Left cardiac atrium (tissue), 4 donors: ENCODE data around the gene KDM1A. TPM values are rescaled to one million over a fixed set of nuclear protein-coding genes. Genes with fewer than 3 reads are reported as not detected.
"Not testable (repeated sequence)": the region's sequence is repeated elsewhere in the genome, so short reads cannot be mapped to it uniquely, and the experiment has no call there.

Experiments used
- ATAC-seq, 2 donors: fragments of 200-7000 bp; cut with Tn5 transposase; one replicate each; pipeline ENCODE4 v1.9.1; 2020; ENCODE audit warnings: mild to moderate bottlenecking in 2 of 2, moderate library complexity in 2 of 2
- DNase-seq: peaks from one replicate; pipeline ENCODE4 v3.0.0-alpha.2; 2020
- intact Hi-C, 2 donors: fragments of 100-400 bp; cut with DNase I; formaldehyde crosslinking; loops; one replicate each; pipeline versions ENCODE4 v1.14.1 to v1.15.1; 2022 to 2023
- long read RNA-seq: library from polyadenylated mRNA; unstranded; transcript quantifications from one replicate; pipeline ENCODE4 v2.0.0, GENCODE V29; 2021
- total RNA-seq, 2 donors: library from RNA; stranded (reverse); fragmentation: NEBNext Ultra II Directional; extraction: Animal tissue kit (Norgen Biotek cat#: 25700); gene quantifications; one replicate each; pipeline ENCODE4 v1.2.1, GENCODE V29; 2021
- donor health status: DM: no; HTN: yes; CAD: no.
- donor health status: DM: no; HTN: yes; CAD: no; lungs with severe emphysema.
- donor health status: DM: yes; HTN: yes; CAD: no.
- donor health status: Dilated cardiomyopathy.

Gene KDM1A
- 10 to 100 TPM; 25.0 to 32.1 TPM for total RNA-seq
- long read RNA-seq, partial matches to known transcripts: 2 of 5 reads
- long read RNA-seq, other reads (novel, unspliced or antisense): 2 of 5 reads

GRCh38 chr1:23019094-23019862 lies at the start of gene KDM1A:
KDM1A (plus strand) TSS chr1:23019468; CDS start chr1:23019597, 129 bp downstream.
- ATAC-seq (peak; percentile 99 to 100), DNase-seq (peak; percentile 98)
- intact Hi-C loops: no loop called here

- intact Hi-C loops: no loop called here
- no peak for ATAC-seq
- no peak for DNase-seq
These were observed 49.2 kb upstream of the KDM1A start for GRCh38 chr1:22970096-22970495.

- ATAC-seq: no peak
- DNase-seq: no peak
- intact Hi-C loops: no loop called here
These were observed 48.1 kb upstream of the KDM1A start for GRCh38 chr1:22971161-22971560.

GRCh38 chr1:22971611-22972405 lies 47.5 kb upstream of the KDM1A start:
- DNase-seq: no peak
- intact Hi-C loops: no loop called here
- no peak for ATAC-seq

GRCh38 chr1:22972760-22973159 lies 46.5 kb upstream of the KDM1A start, which contains the start of gene LACTBL1:
LACTBL1 (minus strand) TSS chr1:22972866; CDS start chr1:22972316, 550 bp downstream.
- DNase-seq: no peak
- intact Hi-C loops: no loop called here
- ATAC-seq: no peak

- intact Hi-C loops: loop anchor here (5.0 kb wide), 1 partner anchor 212 kb away; no protein-coding TSS in a partner anchor
- DNase-seq: no peak
- no peak for ATAC-seq
These were observed 43.6 kb upstream of the KDM1A start for GRCh38 chr1:22975694-22976093.

- DNase-seq (no peak), ATAC-seq (no peak)
- intact Hi-C loops: loop anchor here (5.0 kb wide), 1 partner anchor 211 kb away; no protein-coding TSS in a partner anchor
These were observed 43.2 kb upstream of the KDM1A start for GRCh38 chr1:22976127-22976460.

GRCh38 chr1:22976461-22977243 lies 42.6 kb upstream of the KDM1A start:
- DNase-seq: peak; percentile 58
- intact Hi-C loops: loop anchor here (5.0 kb wide), 1 partner anchor 211 kb away; no protein-coding TSS in a partner anchor

GRCh38 chr1:22978299-22978698 lies 41.0 kb upstream of the KDM1A start:
- intact Hi-C loops: loop anchor here (5.0 kb wide), 1 partner anchor 209 kb away; no protein-coding TSS in a partner anchor
- DNase-seq (no peak), ATAC-seq (no peak)

More at GRCh38 chr1:22976461-22977243, 42.6 kb upstream of the KDM1A start:
- peak; percentile 96 to 98 for ATAC-seq

- DNase-seq, intact Hi-C loops, ATAC-seq: not testable (repeated sequence)
These were observed 38.8 kb upstream of the KDM1A start for GRCh38 chr1:22980471-22980790.

GRCh38 chr1:22983944-22984343 lies 35.3 kb upstream of the KDM1A start:
- ATAC-seq: no peak
- intact Hi-C loops: no loop called here
- DNase-seq: no peak

- ATAC-seq, intact Hi-C loops, DNase-seq: not testable (repeated sequence)
These were observed 26.9 kb upstream of the KDM1A start for GRCh38 chr1:22992384-22992783.

- ATAC-seq, intact Hi-C loops, DNase-seq: not testable (repeated sequence)
These were observed 26.0 kb upstream of the KDM1A start for GRCh38 chr1:22993220-22993795.

- DNase-seq (no peak), ATAC-seq (no peak)
- intact Hi-C loops: no loop called here
These were observed 23.5 kb upstream of the KDM1A start for GRCh38 chr1:22995774-22996173.

GRCh38 chr1:22997528-22997927 lies 21.7 kb upstream of the KDM1A start:
- intact Hi-C loops, ATAC-seq, DNase-seq: not testable (repeated sequence)

GRCh38 chr1:23000133-23000532 lies 19.1 kb upstream of the KDM1A start:
- ATAC-seq, DNase-seq, intact Hi-C loops: not testable (repeated sequence)

GRCh38 chr1:23002218-23002617 lies 17.1 kb upstream of the KDM1A start:
- DNase-seq, ATAC-seq, intact Hi-C loops: not testable (repeated sequence)

GRCh38 chr1:23004112-23004511 lies 15.2 kb upstream of the KDM1A start:
- ATAC-seq: no peak
- intact Hi-C loops: no loop called here
- DNase-seq: no peak

GRCh38 chr1:23004769-23005168 lies 14.5 kb upstream of the KDM1A start:
- ATAC-seq, DNase-seq, intact Hi-C loops: not testable (repeated sequence)
